GM18499 (cell line): ENCODE data around the gene OPN1LW.
"Not testable (repeated sequence)": the region's sequence is repeated elsewhere in the genome, so short reads cannot be mapped to it uniquely, and the experiment has no call there.

Experiments
- ATAC-seq: cut with Tn5 transposase; IDR thresholded peaks from one replicate; pipeline ENCODE4 v1.9.1; 2021; ENCODE audit warnings: moderate number of reproducible peaks; ENCODE audit not compliant: insufficient read depth, unreplicated experiment

Gene OPN1LW

DNA sequence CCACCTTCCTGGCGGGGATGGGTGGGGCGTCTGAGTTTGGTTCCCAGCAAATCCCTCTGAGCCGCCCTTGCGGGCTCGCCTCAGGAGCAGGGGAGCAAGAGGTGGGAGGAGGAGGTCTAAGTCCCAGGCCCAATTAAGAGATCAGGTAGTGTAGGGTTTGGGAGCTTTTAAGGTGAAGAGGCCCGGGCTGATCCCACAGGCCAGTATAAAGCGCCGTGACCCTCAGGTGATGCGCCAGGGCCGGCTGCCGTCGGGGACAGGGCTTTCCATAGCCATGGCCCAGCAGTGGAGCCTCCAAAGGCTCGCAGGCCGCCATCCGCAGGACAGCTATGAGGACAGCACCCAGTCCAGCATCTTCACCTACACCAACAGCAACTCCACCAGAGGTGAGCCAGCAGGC lies at the start of gene OPN1LW:
Gene OPN1LW (plus strand): TSS at position 234 of the 400 bp plus-strand sequence. CDS start 41 bp downstream, at position 275.
- ATAC-seq: not testable (repeated sequence)

DNA sequence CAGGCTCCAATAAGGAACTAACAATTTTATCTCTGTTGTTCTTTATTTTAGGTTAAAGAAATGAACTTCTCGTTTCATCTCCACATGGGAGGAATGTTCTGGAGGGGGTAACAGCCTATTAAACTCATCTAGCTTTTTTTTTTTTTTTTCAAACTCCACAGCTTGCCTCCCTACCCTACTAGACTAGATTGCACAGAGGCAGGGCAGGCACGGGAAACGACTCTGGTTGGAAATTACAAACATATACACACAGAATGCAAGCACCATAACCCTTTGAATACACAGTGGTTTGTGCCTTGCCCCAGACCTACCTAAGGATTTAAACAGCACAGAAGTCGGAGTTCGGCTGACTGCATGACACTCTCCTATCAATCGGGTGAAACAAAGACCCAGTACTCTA lies 49.2 kb upstream of the OPN1LW start:
- ATAC-seq: no peak

DNA sequence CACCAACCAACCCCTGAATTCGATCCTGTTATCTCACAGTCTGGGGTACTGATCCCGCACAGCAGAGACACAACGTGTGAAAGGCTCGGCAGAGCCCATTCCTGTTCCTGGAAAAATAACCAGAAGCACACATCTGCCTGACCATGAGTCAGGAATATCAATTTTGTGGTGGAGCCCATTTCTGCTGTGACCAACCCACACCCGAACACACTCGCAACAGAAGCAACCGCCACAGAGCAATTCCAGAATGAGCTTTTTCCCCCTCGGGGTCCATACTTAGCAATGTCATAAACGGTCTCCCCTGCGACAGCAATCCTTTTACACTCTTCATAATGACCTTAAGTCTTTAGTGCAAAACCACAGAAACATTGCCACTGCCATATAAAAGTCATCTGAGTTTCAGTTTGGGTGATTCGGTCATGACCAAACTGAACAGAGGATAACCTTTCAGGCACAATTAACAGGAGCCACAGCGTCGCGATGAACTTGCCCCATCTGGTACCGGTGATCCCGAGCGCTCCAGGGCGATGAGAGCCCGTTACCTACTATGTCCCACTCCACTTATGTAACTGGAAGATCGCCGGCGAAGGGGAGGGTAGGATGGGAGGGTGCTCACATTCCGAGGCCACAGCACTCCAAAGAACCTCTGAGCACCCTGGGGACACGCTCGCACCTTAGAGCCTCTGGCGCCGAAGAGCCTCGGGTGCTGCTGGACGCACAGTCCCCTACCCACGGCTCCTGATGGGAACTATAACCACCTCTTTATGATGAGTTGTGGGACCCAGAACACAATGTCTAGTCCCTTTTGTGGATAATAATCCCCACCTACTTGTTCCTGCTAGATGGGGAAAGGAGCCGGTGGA lies 47.7 kb upstream of the OPN1LW start:
- no peak for ATAC-seq

DNA sequence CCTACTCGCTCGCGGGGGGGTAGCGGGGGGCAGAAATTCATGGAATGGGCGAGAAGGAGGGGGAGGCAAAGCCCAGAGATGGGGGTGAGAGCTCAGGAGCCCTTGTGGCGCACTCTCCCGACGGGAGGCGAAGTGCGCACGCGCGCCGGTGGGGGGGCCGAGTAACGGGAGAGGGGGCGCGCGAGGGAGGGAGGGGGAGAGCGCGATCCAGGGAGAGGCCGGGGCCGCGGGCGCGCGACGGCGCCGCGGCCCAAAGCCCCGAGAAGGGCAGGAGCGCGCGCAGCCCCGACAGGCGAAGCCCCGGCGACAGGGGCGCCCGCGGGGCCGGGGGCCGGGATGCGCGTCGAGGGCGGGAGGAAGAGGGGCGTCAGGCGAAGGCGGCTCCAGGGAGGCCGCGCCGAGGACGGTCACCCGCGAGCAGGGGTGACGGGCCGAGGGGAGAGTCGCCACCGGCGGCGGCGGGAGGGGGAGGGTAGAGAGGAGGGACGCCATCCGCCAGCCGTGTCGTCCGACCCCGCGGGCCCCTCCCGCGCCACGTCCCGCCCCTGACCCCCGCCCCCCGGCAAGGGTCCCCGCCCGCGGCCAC lies 46.9 kb upstream of the OPN1LW start:
- ATAC-seq: no peak

- ATAC-seq: no peak
These were observed 46.2 kb upstream of the OPN1LW start, which contains the start of gene MECP2 for GRCh38 chrX:154097589-154098541. Gene MECP2 (minus strand): TSS chrX:154097717.

DNA sequence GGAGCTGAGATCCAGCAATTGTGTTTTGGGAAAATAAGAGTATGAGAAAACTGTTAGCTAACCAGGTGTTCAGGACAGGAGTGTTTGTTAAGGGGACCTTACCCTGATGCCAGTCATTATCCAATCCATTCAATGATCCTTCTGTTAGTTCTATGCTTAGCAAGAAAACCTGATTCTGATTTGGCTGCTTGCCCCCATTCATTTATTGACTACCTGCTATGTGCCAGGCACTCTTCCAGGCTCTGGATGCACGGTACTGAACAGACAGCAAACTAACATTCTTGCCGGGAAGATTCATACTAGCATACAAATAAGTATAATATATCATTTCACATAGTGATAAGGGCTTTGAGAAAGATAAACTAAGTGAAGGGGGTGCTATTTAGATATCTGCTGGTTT lies 45.5 kb upstream of the OPN1LW start:
- no peak for ATAC-seq

GRCh38 chrX:154113729-154114128 lies 30.3 kb upstream of the OPN1LW start:
- ATAC-seq: no peak

DNA sequence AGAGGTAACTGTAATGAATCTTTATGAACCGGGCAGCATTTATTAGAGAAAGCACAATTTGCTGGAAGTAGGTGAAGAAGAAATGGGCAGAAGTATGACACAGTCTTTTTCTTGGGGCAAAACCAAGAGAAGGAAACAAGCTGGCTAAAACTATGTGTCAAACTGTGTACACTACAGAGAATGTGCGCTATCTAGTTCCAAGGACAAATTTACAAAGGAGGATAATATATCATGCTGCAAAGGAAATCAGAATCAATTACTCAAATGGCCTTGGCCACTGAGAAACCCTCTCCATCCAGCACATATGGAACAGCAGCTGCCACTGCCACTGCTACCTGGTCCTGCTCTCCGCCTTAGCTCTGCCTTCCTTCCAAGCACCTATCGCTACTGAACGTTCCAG lies 29.4 kb upstream of the OPN1LW start:
- no peak for ATAC-seq

DNA sequence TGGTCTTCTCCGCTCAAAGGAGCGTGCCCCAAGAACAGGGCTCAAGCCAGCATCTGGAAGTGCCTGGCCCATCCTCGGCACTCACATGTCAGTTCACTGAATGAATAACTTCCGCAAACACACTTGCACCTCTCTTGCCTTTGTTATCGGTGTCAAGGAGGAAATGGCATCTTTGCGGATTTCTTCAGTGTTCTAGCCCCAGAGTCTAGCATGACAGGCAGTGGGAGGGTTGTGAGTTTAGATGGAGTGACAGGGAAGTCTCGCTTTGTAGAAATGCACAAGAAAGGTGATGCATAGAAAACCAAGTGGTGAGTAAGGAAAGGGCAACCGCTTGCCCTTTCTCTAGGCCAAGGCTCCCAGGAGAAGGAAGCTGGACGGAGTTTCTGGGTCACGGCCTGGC lies 29.0 kb upstream of the OPN1LW start:
- ATAC-seq: no peak

DNA sequence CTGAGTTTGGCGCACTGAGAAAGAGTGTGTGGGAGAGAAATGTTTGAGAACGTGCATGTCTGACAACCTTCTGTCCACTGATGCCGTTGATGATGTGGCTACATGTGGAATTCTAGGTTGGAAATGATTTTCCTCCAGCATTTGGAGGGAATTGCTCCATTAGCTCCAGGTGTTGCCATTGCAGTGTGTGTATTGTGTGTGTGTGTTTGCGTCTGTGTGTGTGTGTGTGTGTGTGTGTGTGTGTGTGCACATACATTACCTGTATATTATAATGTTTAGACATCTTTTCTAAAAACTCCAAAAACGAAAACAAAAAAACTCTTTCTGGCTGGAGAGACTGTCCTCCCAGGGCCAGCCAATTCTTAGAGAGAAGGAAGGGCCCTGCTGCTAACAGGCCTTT lies 28.3 kb upstream of the OPN1LW start:
- no peak for ATAC-seq

- no peak for ATAC-seq
These were observed 27.4 kb upstream of the OPN1LW start for GRCh38 chrX:154116426-154117211.

- no peak for ATAC-seq
These were observed 26.5 kb upstream of the OPN1LW start for GRCh38 chrX:154117566-154117965.

DNA sequence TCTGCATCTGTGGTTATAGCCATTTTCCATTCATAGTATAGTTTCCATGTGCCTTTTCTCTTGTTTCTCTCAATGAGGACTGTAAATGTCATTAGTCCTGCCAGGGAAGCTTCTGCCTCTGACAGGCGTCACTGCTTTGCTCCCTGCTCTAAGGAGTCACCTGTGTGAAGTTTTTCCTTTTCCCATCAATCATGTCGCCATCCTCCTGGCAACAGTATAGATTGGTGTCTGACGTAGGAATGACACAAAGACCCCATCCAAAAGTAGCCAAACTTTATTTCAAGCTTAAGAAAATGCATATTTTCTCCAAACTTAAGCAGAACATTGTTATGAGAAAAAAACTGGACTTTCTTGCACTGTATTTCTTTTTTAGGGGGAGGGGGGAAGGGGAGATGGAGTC lies 23.5 kb upstream of the OPN1LW start:
- ATAC-seq: no peak

DNA sequence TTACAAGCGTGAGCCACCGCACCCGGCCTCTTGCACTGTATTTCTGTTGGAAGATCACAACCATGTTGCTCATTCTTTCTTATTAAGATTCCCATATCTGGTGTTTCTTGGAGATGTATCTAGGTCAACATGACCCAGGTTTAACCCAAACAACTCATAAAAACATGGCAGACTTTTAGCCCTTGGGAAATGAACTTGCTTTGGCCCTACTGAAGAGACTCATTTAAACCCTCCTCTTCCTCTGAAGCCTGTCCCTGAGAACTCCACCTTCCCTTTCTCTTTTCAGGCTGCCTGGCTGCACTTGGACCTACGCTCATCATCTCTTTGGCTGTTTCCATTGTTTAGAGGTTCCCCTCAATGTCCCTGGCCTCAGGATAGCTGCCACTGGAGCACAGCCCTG lies 22.8 kb upstream of the OPN1LW start:
- ATAC-seq: no peak

DNA sequence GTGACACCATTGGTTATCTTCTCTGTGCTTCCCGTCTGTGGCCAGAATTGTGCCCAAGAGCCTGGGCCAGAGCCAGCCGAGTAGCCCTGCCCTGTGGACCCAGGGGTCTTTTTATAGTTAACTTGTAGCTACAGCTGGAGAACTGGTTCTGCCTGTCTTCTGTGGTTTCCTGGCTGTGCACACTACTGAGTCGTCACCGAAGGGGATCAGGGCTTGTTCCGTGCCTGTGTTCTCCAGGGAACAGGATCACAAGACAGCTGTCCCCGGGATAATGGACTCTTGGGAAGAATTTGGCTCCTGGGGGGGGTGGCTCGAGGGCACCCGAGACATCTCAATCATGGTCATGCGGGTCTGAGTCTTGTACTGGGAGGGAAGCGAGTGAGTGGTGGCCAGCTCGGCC lies 22.1 kb upstream of the OPN1LW start:
- ATAC-seq: no peak

DNA sequence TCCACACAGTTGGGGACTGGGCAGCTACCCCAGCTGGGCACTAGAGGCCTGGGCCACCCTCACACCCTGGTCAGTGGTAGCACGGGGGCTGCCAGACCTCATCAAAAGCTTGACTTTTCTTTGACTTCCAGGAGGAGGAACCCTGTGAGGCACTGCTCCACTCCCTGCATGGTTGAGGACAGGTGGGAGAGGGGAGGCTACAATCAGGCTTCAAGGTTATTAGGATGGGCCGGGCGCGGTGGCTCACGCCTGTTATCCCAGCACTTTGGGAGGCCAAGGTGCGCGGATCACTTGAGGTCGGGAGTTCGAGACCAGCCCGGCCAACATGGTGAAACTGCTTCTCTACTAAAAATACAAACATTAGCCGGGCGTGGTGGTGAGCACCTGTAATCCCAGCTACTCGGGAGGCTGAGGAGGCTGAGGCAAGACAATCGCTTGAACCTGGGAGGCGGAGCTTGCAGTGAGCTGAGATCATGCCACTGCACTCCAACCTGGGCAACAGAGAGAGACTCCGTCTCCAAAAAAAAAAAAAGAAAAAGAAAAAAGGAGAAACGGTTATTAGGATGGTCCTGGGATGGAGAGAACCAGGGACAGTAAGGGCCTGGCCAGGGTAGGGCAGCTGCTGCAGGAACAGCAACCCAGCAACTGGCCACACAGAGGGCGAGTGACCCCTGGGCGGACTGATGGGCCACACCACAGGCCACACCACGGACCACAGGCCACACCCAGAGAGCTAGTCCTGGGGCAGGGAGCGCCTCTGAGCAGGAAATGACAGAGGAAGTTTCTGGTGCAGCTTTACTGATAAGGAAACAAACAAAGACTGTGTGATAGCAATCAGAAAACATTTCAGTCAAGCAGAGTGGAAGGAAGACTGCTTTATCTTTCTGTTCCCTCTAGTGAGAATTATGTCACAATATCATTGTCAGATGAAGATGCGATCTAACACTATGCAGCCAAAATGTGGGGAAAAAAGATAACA lies 20.5 kb upstream of the OPN1LW start:
- no peak for ATAC-seq

GRCh38 chrX:154125391-154126040 lies 18.5 kb upstream of the OPN1LW start:
- no peak for ATAC-seq

DNA sequence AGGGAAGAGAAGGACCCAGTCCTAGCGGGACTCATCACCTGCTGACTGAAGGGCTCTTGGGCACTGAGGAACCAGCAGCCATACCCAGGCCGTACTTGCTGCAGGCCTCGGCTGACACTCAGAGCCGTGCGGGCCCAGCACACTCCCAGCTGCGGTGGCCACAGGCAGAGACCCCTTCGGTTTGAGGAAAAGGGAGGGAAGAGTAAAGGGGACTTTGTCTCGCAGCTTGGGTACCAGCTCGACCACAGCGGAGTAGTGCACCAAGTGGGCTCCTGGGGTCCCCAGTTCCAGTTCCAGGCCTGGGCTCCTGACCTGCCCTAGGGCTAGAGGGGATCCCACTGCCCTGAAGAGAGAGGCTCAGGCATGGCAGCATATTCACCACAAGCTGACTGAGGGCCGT lies 17.9 kb upstream of the OPN1LW start:
- ATAC-seq: no peak
